Activated CD4-positive, alpha-beta T cell treated with anti-CD3 and anti-CD28 coated beads, Interleukin-2, amount 10 ng/mL, durations not matched to agents 7 days and 5 days (primary cell): Measurements from ENCODE around the gene CNOT2. TPM values are rescaled to one million over a fixed set of nuclear protein-coding genes. Genes with fewer than 3 reads are reported as not detected.

Experiments
- CTCF ChIA-PET: fragments of 350-600 bp; sonication (Branson Sonifier 250); formaldehyde crosslinking; loops from one replicate; lab custom pipeline; 2021; ENCODE audit warnings: antibody characterized with exemption; lab: Charles Lee
- POLR2A ChIA-PET: fragments of 350-600 bp; sonication (Branson Sonifier 250); formaldehyde crosslinking; loops from one replicate; lab custom pipeline; 2021; ENCODE audit warnings: antibody characterized with exemption; lab: Charles Lee
- DNase-seq: peaks from one replicate; pipeline ENCODE4 v3.0.0-alpha.2; 2020
- H3K27ac Mint-ChIP-seq: one replicate; pipeline ENCODE4 v1.8.0; 2021; ENCODE audit warnings: mild to moderate bottlenecking, moderate library complexity, mixed read lengths
- H3K27me3 Mint-ChIP-seq: one replicate; pipeline ENCODE4 v1.8.0; 2021; ENCODE audit warnings: mixed read lengths
- H3K36me3 Mint-ChIP-seq: one replicate; pipeline ENCODE4 v1.8.0; 2021; ENCODE audit warnings: low read depth, mixed read lengths
- H3K4me1 Mint-ChIP-seq: one replicate; pipeline ENCODE4 v1.8.0; 2021; ENCODE audit warnings: mixed read lengths
- H3K4me3 Mint-ChIP-seq: one replicate; pipeline ENCODE4 v1.8.0; 2021; ENCODE audit warnings: mild to moderate bottlenecking, moderate library complexity, mixed read lengths
- H3K9me3 Mint-ChIP-seq: one replicate; pipeline ENCODE4 v1.8.0; 2021; ENCODE audit warnings: mixed read lengths
- total RNA-seq, 2 experiments: library from RNA; stranded (reverse); gene quantifications; one replicate each; pipeline ENCODE4 v1.2.3, GENCODE V29; 2021

CNOT2 gene
- total RNA-seq, 2 experiments from 2014 or later: 73.6 to 78.0 TPM

- peak overlapping the region; percentile 89 for H3K4me3 Mint-ChIP-seq
- H3K36me3 Mint-ChIP-seq: peaks cover 57% of the 10 kb centered on the region
- POLR2A ChIA-PET: no interaction called here
- H3K27me3 Mint-ChIP-seq: no peaks in the 10 kb centered on the region
- H3K4me1 Mint-ChIP-seq: peaks cover 52% of the 10 kb centered on the region
- CTCF ChIA-PET: no interaction called here
- DNase-seq: no peak
- H3K27ac Mint-ChIP-seq: peak overlapping the region; percentile 97
- H3K9me3 Mint-ChIP-seq: peaks cover 3% of the 10 kb centered on the region
These were observed 1.4 kb upstream of the CNOT2 start for GRCh38 chr12:70241845-70242244.

- peak; percentile 69 for DNase-seq
- Mint-ChIP-seq H3K27me3 (no peaks in the 10 kb centered on the region), H3K9me3 (peaks cover 3% of the 10 kb centered on the region), H3K4me3 (peak overlapping the region; percentile 89), H3K27ac (peak overlapping the region; percentile 97), H3K4me1 (peaks cover 66% of the 10 kb centered on the region), H3K36me3 (peaks cover 54% of the 10 kb centered on the region)
- ChIA-PET POLR2A (no interaction called here), CTCF (no interaction called here)
These were observed 508 bp downstream of the CNOT2 start for GRCh38 chr12:70243510-70244371.

GRCh38 chr12:70244409-70244808 is 1.2 kb downstream of the CNOT2 start:
- DNase-seq: no peak
- Mint-ChIP-seq H3K4me3 (peak overlapping the region; percentile 89), H3K4me1 (peaks cover 70% of the 10 kb centered on the region), H3K9me3 (peaks cover 3% of the 10 kb centered on the region), H3K27me3 (no peaks in the 10 kb centered on the region), H3K27ac (peak overlapping the region; percentile 97), H3K36me3 (peaks cover 52% of the 10 kb centered on the region)
- ChIA-PET POLR2A (no interaction called here), CTCF (interaction anchor here (0.9 kb wide), 1 partner anchor 122 kb away, joined by 3 read pairs; the partner anchor contains the start of gene KCNMB4)

- Mint-ChIP-seq H3K27ac (no peak overlapping the region), H3K27me3 (no peaks in the 10 kb centered on the region), H3K36me3 (peaks cover 43% of the 10 kb centered on the region), H3K4me1 (peaks cover 64% of the 10 kb centered on the region), H3K9me3 (peaks cover 3% of the 10 kb centered on the region), H3K4me3 (peak overlapping the region; percentile 13)
- ChIA-PET POLR2A (no interaction called here), CTCF (interaction anchor here (0.9 kb wide), 1 partner anchor 121 kb away, joined by 3 read pairs; the partner anchor contains the start of gene KCNMB4)
- DNase-seq: no peak
These were observed 2.2 kb downstream of the CNOT2 start for GRCh38 chr12:70245458-70245857.

GRCh38 chr12:70246580-70246979 is 3.3 kb downstream of the CNOT2 start:
- CTCF ChIA-PET: no interaction called here
- no peak overlapping the region for H3K27ac Mint-ChIP-seq
- POLR2A ChIA-PET: no interaction called here
- peaks cover 35% of the 10 kb centered on the region for H3K36me3 Mint-ChIP-seq
- no peaks in the 10 kb centered on the region for H3K27me3 Mint-ChIP-seq
- DNase-seq: no peak
- H3K9me3 Mint-ChIP-seq: no peaks in the 10 kb centered on the region
- H3K4me3 Mint-ChIP-seq: no peak overlapping the region
- peaks cover 62% of the 10 kb centered on the region for H3K4me1 Mint-ChIP-seq

- CTCF ChIA-PET: no interaction called here
- DNase-seq: no peak
- no peak overlapping the region for H3K27ac Mint-ChIP-seq
- H3K4me3 Mint-ChIP-seq: no peak overlapping the region
- peaks cover 55% of the 10 kb centered on the region for H3K4me1 Mint-ChIP-seq
- POLR2A ChIA-PET: no interaction called here
- no peaks in the 10 kb centered on the region for H3K27me3 Mint-ChIP-seq
- H3K36me3 Mint-ChIP-seq: peaks cover 31% of the 10 kb centered on the region
- H3K9me3 Mint-ChIP-seq: no peaks in the 10 kb centered on the region
These were observed 4.5 kb downstream of the CNOT2 start for GRCh38 chr12:70247653-70248199.

GRCh38 chr12:70248876-70249275 is 5.6 kb downstream of the CNOT2 start:
- ChIA-PET POLR2A (no interaction called here), CTCF (no interaction called here)
- no peak overlapping the region for H3K27ac Mint-ChIP-seq
- no peaks in the 10 kb centered on the region for H3K27me3 Mint-ChIP-seq
- no peak for DNase-seq
- peaks cover 31% of the 10 kb centered on the region for H3K36me3 Mint-ChIP-seq
- no peaks in the 10 kb centered on the region for H3K9me3 Mint-ChIP-seq
- H3K4me1 Mint-ChIP-seq: peaks cover 59% of the 10 kb centered on the region
- no peak overlapping the region for H3K4me3 Mint-ChIP-seq

- H3K4me1 Mint-ChIP-seq: peaks cover 55% of the 10 kb centered on the region
- CTCF ChIA-PET: no interaction called here
- H3K27ac Mint-ChIP-seq: no peak overlapping the region
- no peak overlapping the region for H3K4me3 Mint-ChIP-seq
- no peaks in the 10 kb centered on the region for H3K9me3 Mint-ChIP-seq
- H3K36me3 Mint-ChIP-seq: peaks cover 24% of the 10 kb centered on the region
- POLR2A ChIA-PET: no interaction called here
- H3K27me3 Mint-ChIP-seq: no peaks in the 10 kb centered on the region
- DNase-seq: no peak
These were observed 6.7 kb downstream of the CNOT2 start for GRCh38 chr12:70249903-70250302.

- Mint-ChIP-seq H3K36me3 (peaks cover 16% of the 10 kb centered on the region), H3K27me3 (no peaks in the 10 kb centered on the region), H3K27ac (no peak overlapping the region), H3K9me3 (no peaks in the 10 kb centered on the region), H3K4me3 (no peak overlapping the region), H3K4me1 (peaks cover 46% of the 10 kb centered on the region)
- DNase-seq: no peak
- ChIA-PET CTCF (no interaction called here), POLR2A (interaction anchor here (0.6 kb wide), 1 partner anchor 1589 kb away, joined by 3 read pairs; no protein-coding TSS in a partner anchor)
These were observed 8.0 kb downstream of the CNOT2 start for GRCh38 chr12:70251226-70251625.

GRCh38 chr12:70251661-70252060 is 8.4 kb downstream of the CNOT2 start:
- Mint-ChIP-seq H3K27me3 (no peaks in the 10 kb centered on the region), H3K4me1 (peaks cover 44% of the 10 kb centered on the region), H3K27ac (no peak overlapping the region), H3K4me3 (no peak overlapping the region), H3K9me3 (no peaks in the 10 kb centered on the region), H3K36me3 (peaks cover 16% of the 10 kb centered on the region)
- DNase-seq: no peak
- ChIA-PET POLR2A (interaction anchor here (0.6 kb wide), 1 partner anchor 1589 kb away, joined by 3 read pairs; no protein-coding TSS in a partner anchor), CTCF (no interaction called here)

GRCh38 chr12:70252832-70253231 is 9.6 kb downstream of the CNOT2 start:
- ChIA-PET POLR2A (no interaction called here), CTCF (no interaction called here)
- no peak for DNase-seq
- no peak overlapping the region for H3K27ac Mint-ChIP-seq
- no peaks in the 10 kb centered on the region for H3K9me3 Mint-ChIP-seq
- no peak overlapping the region for H3K4me3 Mint-ChIP-seq
- no peaks in the 10 kb centered on the region for H3K27me3 Mint-ChIP-seq
- peaks cover 40% of the 10 kb centered on the region for H3K4me1 Mint-ChIP-seq
- peaks cover 13% of the 10 kb centered on the region for H3K36me3 Mint-ChIP-seq

GRCh38 chr12:70254225-70254624 is 11.0 kb downstream of the CNOT2 start:
- Mint-ChIP-seq H3K36me3 (peaks cover 7% of the 10 kb centered on the region), H3K4me3 (no peak overlapping the region), H3K27me3 (no peaks in the 10 kb centered on the region), H3K4me1 (peaks cover 31% of the 10 kb centered on the region), H3K9me3 (no peaks in the 10 kb centered on the region), H3K27ac (no peak overlapping the region)
- DNase-seq: no peak
- ChIA-PET CTCF (no interaction called here), POLR2A (no interaction called here)

- H3K36me3 Mint-ChIP-seq: peaks cover 12% of the 10 kb centered on the region
- no peaks in the 10 kb centered on the region for H3K9me3 Mint-ChIP-seq
- no peaks in the 10 kb centered on the region for H3K27me3 Mint-ChIP-seq
- no peak for DNase-seq
- H3K27ac Mint-ChIP-seq: peak overlapping the region; percentile 22
- peaks cover 34% of the 10 kb centered on the region for H3K4me1 Mint-ChIP-seq
- ChIA-PET POLR2A (no interaction called here), CTCF (no interaction called here)
- no peak overlapping the region for H3K4me3 Mint-ChIP-seq
These were observed 11.6 kb downstream of the CNOT2 start for GRCh38 chr12:70254846-70255245.
